ENCODE data around the gene SRM. TPM values are rescaled to one million over a fixed set of nuclear protein-coding genes. Genes with fewer than 3 reads are reported as not detected.
"Not testable (repeated sequence)": the region's sequence is repeated elsewhere in the genome, so short reads cannot be mapped to it uniquely, and the experiment has no call there.

Gene SRM
- total RNA-seq, 4 donors from 2014 or later: 66.2 to 210 (median 87.4) TPM

DNA sequence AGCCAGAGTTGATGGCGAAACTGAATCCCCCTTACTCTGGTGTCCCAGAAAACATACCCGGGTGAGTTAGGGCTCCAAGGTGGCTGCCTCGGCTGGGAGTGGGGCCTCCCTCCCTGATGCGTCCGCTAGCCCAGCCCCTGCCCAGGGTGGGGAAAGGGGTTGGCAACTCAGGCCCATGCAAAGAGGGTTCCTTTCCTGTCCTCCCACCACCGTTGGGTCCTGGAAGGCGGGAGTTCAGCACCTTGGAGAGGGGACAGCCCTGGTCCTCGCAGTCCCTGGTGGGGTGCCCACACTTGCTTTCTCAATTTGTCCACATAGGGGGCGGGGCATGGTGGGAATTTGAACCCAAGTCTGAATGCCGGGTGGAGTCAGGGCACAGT lies 6.1 kb downstream of the SRM start:
- Histone ChIP-seq H3K36me3 (peaks cover 0 to 46% (median 8%) of the 10 kb centered on the region in 3 donors), H3K4me3 (no peak overlapping the region), H3K27me3 (no peaks in the 10 kb centered on the region), H3K27ac (no peak overlapping the region), H3K4me1 (peaks cover 0 to 20% (median 3%) of the 10 kb centered on the region in 4 donors), H3K9me3 (no peaks in the 10 kb centered on the region)
- no peak for TF ChIP-seq POLR2A (IDR thresholded peaks at IDR 0.05)
- TF ChIP-seq, protein P1, sequence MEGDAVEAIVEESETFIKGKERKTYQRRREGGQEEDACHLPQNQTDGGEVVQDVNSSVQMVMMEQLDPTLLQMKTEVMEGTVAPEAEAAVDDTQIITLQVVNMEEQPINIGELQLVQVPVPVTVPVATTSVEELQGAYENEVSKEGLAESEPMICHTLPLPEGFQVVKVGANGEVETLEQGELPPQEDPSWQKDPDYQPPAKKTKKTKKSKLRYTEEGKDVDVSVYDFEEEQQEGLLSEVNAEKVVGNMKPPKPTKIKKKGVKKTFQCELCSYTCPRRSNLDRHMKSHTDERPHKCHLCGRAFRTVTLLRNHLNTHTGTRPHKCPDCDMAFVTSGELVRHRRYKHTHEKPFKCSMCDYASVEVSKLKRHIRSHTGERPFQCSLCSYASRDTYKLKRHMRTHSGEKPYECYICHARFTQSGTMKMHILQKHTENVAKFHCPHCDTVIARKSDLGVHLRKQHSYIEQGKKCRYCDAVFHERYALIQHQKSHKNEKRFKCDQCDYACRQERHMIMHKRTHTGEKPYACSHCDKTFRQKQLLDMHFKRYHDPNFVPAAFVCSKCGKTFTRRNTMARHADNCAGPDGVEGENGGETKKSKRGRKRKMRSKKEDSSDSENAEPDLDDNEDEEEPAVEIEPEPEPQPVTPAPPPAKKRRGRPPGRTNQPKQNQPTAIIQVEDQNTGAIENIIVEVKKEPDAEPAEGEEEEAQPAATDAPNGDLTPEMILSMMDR (IDR thresholded peaks at IDR 0.05): no peak
- no peak for TF ChIP-seq EP300 (IDR thresholded peaks at IDR 0.05)
- 62 to 74% methylated on average over 7 to 9 of the region's 10 CpGs for WGBS, 2 donors
- no peak for DNase-seq (ENCODE audit: low spot score in 2 of 2)

DNA sequence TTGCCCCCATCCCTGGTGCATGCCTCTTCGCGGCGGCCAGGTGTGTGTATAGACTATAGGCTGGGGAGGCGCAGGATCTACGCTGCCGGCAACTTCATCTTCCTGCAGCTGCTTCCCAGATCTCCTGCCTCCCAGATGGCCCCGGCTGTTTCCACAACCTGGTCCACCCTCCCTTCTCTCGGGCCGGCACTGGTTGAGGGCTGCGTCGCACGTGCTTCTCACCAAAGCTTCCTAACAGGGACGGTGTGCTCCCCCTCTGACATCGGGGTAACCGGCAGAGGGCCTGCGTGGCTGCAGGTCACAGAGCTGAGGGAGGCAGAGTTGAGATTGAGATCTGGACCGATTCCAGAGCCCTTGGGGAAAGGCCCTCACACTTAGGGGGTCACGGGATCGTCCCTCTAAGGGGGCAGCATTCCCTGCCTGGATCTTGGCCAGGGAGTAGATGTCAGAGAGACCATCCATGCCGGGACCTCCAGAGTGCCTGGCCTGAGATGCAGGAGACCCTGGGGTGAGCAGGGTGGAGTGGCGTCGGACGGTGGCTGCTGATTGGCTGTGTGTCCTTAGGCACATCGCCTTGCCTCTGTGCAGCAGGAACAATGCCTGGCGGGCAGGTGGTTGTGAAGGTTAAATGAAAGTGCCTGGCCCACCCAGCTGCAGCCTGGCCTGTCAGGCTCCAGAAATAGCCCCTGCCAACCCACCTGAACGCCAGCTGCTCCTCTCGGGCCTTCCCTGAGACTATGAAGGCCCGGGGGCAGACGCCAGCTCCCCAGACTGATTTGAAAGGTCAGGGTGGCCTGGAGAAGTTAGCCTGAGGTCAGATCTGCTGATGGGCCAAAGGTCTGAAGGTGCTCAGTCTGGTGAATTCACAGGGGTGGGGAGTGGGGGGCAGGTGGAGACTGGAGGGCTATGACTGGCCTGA lies 6.7 kb downstream of the SRM start:
- H3K36me3 ChIP-seq: peaks cover 0 to 45% (median 8%) of the 10 kb centered on the region in 3 donors
- no peak for DNase-seq (ENCODE audit: low spot score in 2 of 2)
- H3K4me3 ChIP-seq: no peak overlapping the region
- no peak for TF ChIP-seq POLR2A (IDR thresholded peaks at IDR 0.05)
- no peak for TF ChIP-seq EP300 (IDR thresholded peaks at IDR 0.05)
- TF ChIP-seq, protein P1 (IDR thresholded peaks at IDR 0.05): no peak
- H3K27ac ChIP-seq: no peak overlapping the region
- 26 to 34% methylated on average over 19 to 29 of the region's 29 CpGs for WGBS, 2 donors
- no peaks in the 10 kb centered on the region for H3K9me3 ChIP-seq
- H3K27me3 ChIP-seq: no peaks in the 10 kb centered on the region
- H3K4me1 ChIP-seq: peaks cover 0 to 16% (median 0%) of the 10 kb centered on the region in 4 donors

DNA sequence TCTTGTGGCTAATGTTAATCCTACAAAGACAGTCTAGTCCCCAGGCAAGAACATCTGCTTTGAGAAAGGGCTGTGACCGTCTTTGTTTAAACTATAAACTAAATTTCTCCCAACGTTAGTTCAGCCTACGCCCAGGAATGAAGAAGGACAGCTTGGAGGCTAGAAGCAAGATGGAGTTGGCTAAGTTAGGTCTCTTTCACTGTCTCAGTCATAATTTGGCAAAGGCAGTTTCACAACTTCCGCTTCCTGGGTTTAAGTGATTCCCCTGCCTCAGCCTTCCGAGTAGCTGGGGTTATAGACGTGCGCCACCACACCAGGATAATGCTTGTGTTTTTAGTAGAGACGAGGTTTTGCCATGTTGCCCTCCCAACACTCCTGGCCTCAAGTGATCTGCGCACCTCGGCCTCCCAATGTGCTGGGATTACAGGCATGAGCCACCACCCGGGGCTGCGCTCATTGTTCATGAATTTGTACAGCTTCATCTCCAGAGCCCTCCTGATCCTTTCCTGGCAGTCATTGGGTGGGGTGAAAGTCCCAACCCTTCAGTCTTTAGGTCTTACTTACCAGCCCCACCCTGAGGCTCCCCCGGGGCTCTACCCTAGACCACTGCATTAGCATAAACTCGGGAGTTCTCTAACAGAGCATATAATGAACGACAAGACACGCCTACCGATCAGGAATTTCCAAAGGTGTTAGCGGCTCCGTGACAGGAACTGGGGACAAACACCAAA lies 7.9 kb downstream of the SRM start:
- peaks cover 0 to 33% (median 8%) of the 10 kb centered on the region in 3 donors for H3K36me3 ChIP-seq
- peaks cover 0 to 10% (median 0%) of the 10 kb centered on the region in 4 donors for H3K4me1 ChIP-seq
- WGBS, 2 donors: 52% methylated on average over 15 to 19 of the region's 19 CpGs
- no peak overlapping the region for H3K27ac ChIP-seq
- H3K4me3 ChIP-seq: no peak overlapping the region
- H3K27me3 ChIP-seq: no peaks in the 10 kb centered on the region
- TF ChIP-seq EP300 (IDR thresholded peaks at IDR 0.05): no peak
- TF ChIP-seq POLR2A (IDR thresholded peaks at IDR 0.05): no peak
- TF ChIP-seq, protein P1 (IDR thresholded peaks at IDR 0.05): no peak
- H3K9me3 ChIP-seq: no peaks in the 10 kb centered on the region
- DNase-seq (ENCODE audit: low spot score in 2 of 2): no peak

DNA sequence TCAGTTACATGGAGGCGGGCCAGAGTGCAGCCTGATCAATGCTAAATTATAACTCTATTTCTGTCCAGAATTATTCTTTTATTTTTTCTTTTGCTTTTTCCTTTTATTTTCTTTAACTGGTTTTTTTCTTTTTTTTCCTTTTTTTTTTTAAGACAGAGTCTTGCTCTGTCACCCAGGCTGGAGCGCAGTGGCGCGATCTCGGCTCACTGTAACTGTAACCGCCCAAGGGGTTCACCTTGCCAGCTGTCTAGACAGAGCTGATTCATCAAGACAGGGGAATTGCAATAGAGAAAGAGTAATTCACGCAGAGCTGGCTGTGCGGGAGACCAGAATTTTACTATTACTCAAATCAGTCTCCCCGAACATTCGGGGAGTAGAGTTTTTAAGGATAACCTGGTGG lies 8.7 kb downstream of the SRM start:
- H3K4me1 ChIP-seq; H3K27ac ChIP-seq; H3K27me3 ChIP-seq; H3K4me3 ChIP-seq; DNase-seq (ENCODE audit: low spot score in 2 of 2); H3K9me3 ChIP-seq: not testable (repeated sequence)
- WGBS, 2 donors: 86 to 90% methylated on average over 10 of the region's 10 CpGs
- H3K36me3 ChIP-seq: peaks cover 0 to 25% (median 5%) of the 10 kb centered on the region in 3 donors

DNA sequence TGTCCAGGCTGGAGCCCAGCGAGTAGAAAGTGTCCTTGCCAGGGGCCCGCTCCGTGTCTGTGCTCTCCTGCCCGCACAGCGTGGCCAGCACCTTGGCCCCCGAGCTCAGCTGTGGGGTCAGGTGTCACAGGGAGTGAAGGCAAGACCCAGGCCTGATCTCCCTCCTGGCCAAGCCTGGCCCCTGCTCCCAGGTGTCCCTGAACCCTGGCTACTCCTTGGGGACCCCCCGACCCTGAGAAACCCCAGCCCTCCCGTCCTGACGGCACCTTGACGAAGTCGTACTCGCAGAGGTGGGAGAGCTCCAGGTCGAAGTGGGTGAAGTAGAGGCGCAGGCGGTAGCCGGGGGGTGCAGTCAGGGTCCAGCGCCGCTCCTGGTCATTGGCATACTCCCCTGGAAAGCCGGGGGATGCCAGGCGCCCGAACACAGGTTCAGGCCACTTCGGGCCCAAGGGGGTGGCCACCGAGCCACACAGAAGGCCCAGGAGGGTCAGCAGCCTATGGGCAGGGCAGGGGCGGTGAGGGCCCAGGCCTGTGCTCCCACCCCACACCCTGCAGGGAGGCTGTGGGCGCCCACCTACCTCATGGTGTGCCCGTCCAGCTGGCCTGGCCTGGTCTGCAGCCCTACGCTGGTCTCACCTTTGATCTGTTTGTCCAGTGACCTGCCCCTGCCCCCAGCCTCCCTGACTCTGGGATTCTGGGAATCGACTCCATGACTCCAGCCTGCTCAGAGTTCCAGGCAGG lies 13.0 kb downstream of the SRM start, which contains the start of gene MASP2:
Gene MASP2 (minus strand): TSS at position 615 of the 741 bp plus-strand sequence. CDS start 32 bp downstream, at position 583.
- Histone ChIP-seq H3K4me1 (no peaks in the 10 kb centered on the region), H3K36me3 (no peaks in the 10 kb centered on the region), H3K4me3 (no peak within 1 kb of the TSS), H3K9me3 (no peaks in the 10 kb centered on the region), H3K27me3 (no peaks in the 10 kb centered on the region), H3K27ac (no peak within 1 kb of the TSS)
- TF ChIP-seq, protein P1 (IDR thresholded peaks at IDR 0.05): no peak
- TF ChIP-seq POLR2A (IDR thresholded peaks at IDR 0.05): no peak
- TF ChIP-seq EP300 (IDR thresholded peaks at IDR 0.05): no peak
- no peak for DNase-seq (ENCODE audit: low spot score in 2 of 2)
- WGBS, 2 donors: 90% methylated on average over 21 to 24 of the region's 28 CpGs

Measured in tibial nerve (tissue), 4 donors.